ENCODE data around the gene CHIC2. TPM values are rescaled to one million over a fixed set of nuclear protein-coding genes. Genes with fewer than 3 reads are reported as not detected.

The CHIC2 gene
- total RNA-seq, 6 experiments from 2014 or later, result 8.4 to 22.9 (median 15.3) TPM

DNA sequence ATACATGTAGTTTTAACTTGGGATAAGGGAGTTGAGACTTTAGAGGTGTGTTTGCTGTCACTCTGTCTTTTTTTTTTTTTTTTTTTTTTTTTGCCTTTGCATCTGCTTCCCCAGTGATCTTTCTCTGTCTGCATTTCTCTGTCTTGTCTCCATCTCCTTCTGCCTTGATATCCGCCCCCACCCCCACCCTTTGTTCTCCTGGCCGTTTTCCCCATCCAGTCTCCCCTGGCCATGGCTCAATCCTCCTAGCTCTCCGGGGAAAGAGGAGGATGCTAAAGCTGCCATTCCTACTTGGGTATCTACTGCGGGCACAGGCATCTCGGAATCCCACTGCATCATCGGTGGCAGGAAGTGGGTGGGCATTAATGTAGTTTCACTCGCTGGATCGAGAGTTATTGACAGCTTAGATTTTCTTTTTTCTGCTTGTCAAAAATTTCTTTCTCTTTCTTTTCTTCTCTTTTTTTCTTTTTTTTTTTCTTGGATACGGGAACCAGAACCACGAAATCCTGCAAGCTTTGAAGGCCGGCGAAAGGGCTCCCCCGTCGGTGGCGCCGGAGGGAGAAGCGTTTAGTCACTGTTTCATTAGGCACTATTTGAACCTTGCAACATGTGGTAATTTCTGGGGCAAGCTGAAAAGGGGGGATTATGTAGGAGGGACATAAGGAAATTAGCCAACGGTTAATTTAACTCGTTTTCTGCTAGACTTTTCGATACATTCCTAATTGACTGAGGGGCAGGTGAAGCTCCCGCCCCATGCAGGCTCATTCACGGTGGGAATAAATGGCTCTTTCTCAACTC lies 43.7 kb upstream of the CHIC2 start:
- WGBS (ENCODE audit: insufficient coverage, low coverage, low lambda C conversion rate, missing lambda C conversion rate), result 47% methylated on average over 21 of the region's 22 CpGs
- TF ChIP-seq, protein P1, sequence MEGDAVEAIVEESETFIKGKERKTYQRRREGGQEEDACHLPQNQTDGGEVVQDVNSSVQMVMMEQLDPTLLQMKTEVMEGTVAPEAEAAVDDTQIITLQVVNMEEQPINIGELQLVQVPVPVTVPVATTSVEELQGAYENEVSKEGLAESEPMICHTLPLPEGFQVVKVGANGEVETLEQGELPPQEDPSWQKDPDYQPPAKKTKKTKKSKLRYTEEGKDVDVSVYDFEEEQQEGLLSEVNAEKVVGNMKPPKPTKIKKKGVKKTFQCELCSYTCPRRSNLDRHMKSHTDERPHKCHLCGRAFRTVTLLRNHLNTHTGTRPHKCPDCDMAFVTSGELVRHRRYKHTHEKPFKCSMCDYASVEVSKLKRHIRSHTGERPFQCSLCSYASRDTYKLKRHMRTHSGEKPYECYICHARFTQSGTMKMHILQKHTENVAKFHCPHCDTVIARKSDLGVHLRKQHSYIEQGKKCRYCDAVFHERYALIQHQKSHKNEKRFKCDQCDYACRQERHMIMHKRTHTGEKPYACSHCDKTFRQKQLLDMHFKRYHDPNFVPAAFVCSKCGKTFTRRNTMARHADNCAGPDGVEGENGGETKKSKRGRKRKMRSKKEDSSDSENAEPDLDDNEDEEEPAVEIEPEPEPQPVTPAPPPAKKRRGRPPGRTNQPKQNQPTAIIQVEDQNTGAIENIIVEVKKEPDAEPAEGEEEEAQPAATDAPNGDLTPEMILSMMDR (IDR thresholded peaks at IDR 0.05), result no peak
- TF ChIP-seq POLR2A (IDR thresholded peaks at IDR 0.05), result no peak
- DNase-seq (no peak), ATAC-seq (no peak)
- no peaks in the 10 kb centered on the region for H3K36me3 ChIP-seq
- intact Hi-C loops (cut with DNase I), result no loop called here
- no peak overlapping the region for H3K27ac ChIP-seq
- peaks cover 0 to 7% (median 0%) of the 10 kb centered on the region in 4 donors for H3K4me1 ChIP-seq
- H3K4me3 ChIP-seq, result no peak overlapping the region
- no peaks in the 10 kb centered on the region for H3K9me3 ChIP-seq
- H3K27me3 ChIP-seq, result no peaks in the 10 kb centered on the region

DNA sequence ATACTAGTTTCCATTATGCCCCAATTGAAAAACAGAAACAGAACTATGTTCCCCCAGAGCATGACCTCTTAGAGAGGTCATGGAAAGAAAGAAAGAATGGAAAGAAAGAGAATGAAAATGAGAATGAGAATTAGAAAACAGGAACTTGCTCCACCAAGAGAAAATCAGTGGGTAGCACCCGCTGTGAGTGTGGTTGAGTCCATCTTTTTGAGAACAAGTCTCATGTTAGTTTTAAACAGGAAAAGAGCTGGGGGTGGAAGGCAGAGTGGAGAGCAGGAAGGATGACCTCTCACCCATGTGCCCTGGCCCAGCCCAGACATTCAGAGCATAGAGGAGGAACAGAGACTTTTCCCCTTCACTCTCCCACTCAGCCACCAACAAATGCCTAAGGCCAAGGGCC lies 40.5 kb upstream of the CHIC2 start:
- H3K27ac ChIP-seq, result no peak overlapping the region
- no peak for TF ChIP-seq POLR2A (IDR thresholded peaks at IDR 0.05)
- TF ChIP-seq, protein P1 (IDR thresholded peaks at IDR 0.05), result no peak
- peaks cover 0 to 24% (median 7%) of the 10 kb centered on the region in 4 donors for H3K4me1 ChIP-seq
- intact Hi-C loops (cut with DNase I), result no loop called here
- ATAC-seq (no peak), DNase-seq (no peak)
- no peaks in the 10 kb centered on the region for H3K36me3 ChIP-seq
- 67% methylated on average over 1 of the region's 1 CpG for whole genome bisulfite sequencing (ENCODE audit: insufficient coverage, low coverage, low lambda C conversion rate, missing lambda C conversion rate)
- H3K9me3 ChIP-seq, result no peaks in the 10 kb centered on the region
- peaks cover 0 to 21% of the 10 kb centered on the region in 2 donors for H3K27me3 ChIP-seq
- no peak overlapping the region for H3K4me3 ChIP-seq

DNA sequence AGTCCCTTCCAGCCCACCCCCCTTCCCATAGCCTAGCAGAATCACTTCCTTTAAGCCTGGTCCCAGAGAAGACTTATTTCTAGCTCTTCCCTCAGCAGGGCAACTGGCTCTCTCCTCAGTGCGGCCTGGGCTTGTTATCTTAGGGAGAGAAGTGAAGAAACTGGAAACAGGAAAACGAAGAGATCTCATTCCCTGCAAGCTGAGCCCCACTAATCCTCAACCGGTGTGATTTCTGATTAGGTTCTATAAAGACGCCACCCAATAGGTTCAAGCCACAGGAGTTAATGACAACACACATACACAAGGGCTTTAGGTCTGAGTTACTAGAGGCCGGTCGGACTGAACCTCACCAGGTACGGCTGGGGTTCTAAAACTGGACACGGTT lies 38.8 kb upstream of the CHIC2 start:
- Histone ChIP-seq H3K27me3 (peaks cover 0 to 35% of the 10 kb centered on the region in 2 donors), H3K4me1 (peaks cover 0 to 31% (median 10%) of the 10 kb centered on the region in 4 donors), H3K9me3 (no peaks in the 10 kb centered on the region), H3K4me3 (no peak overlapping the region), H3K36me3 (no peaks in the 10 kb centered on the region), H3K27ac (no peak overlapping the region)
- ATAC-seq (no peak), DNase-seq (no peak)
- TF ChIP-seq, protein P1 (IDR thresholded peaks at IDR 0.05), result no peak
- TF ChIP-seq POLR2A (IDR thresholded peaks at IDR 0.05), result no peak
- WGBS (ENCODE audit: insufficient coverage, low coverage, low lambda C conversion rate, missing lambda C conversion rate), result 23% methylated on average over 3 of the region's 8 CpGs
- intact Hi-C loops (cut with DNase I), result no loop called here

DNA sequence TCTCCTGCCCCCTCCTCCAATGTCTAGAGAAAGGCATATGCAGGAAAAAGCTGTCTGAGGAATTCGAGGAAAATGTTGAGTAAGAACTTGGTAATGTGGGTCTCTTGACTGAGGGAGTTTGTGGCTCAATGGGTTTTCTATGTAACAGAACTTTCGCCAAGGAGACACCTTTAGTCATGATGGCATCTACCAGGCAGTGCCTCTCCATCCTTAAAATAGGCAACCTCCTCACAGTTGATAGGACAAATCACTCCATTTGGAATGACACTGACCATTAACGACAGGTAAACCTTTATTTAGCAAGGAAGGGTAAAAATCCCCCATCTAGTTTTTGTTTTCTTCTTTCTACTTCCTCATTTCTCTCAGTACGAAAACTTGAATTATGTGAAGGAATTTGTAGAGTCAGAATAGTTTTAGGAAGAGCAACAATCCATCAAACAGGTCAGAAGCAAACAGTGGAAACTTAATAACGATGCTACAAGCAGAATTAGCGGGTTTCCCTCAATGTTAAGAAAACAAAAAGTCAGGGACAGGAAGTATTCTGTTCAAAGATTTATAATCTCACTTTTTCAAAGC lies 38.2 kb upstream of the CHIC2 start:
- H3K36me3 ChIP-seq, result no peaks in the 10 kb centered on the region
- ATAC-seq, result no peak
- intact Hi-C loops (cut with DNase I), result no loop called here
- 33% methylated on average over 6 of the region's 6 CpGs for WGBS (ENCODE audit: insufficient coverage, low coverage, low lambda C conversion rate, missing lambda C conversion rate)
- peaks cover 0 to 38% of the 10 kb centered on the region in 2 donors for H3K27me3 ChIP-seq
- peaks cover 0 to 31% (median 10%) of the 10 kb centered on the region in 4 donors for H3K4me1 ChIP-seq
- no peak overlapping the region for H3K27ac ChIP-seq
- DNase-seq, result no peak
- no peak overlapping the region for H3K4me3 ChIP-seq
- TF ChIP-seq, protein P1 (IDR thresholded peaks at IDR 0.05), result no peak
- TF ChIP-seq POLR2A (IDR thresholded peaks at IDR 0.05), result no peak
- no peaks in the 10 kb centered on the region for H3K9me3 ChIP-seq
